H9 (cell line): ENCODE results near the gene PIAS3. TPM values are rescaled to one million over a fixed set of nuclear protein-coding genes. Genes with fewer than 3 reads are reported as not detected.

Experiments used
- DNase-seq: peaks from one replicate; pipeline ENCODE4 v3.0.0-alpha.2; 2017
- H2AFZ ChIP-seq: one replicate; pipeline ENCODE4 v1.6.1; 2013; ENCODE audit warnings: mild to moderate bottlenecking, low read length, control low read depth, moderate library complexity
- H2AK5ac ChIP-seq: 2 replicates; pipeline ENCODE4 v1.6.1; 2013; ENCODE audit warnings: low read length, control low read depth, mixed read lengths; ENCODE audit not compliant: insufficient read length
- H2BK120ac ChIP-seq: one replicate; pipeline ENCODE4 v1.6.1; 2013; ENCODE audit warnings: low read depth, mild to moderate bottlenecking, low read length, control low read depth, inconsistent platforms; ENCODE audit not compliant: poor library complexity, severe bottlenecking
- H2BK12ac ChIP-seq: 2 replicates; pipeline ENCODE4 v1.6.1; 2013; ENCODE audit warnings: low read length, control low read depth, mixed read lengths, low read depth; ENCODE audit not compliant: insufficient read length
- H2BK15ac ChIP-seq: 2 replicates; pipeline ENCODE4 v1.6.1; 2013; ENCODE audit warnings: low read depth, low read length, control low read depth
- H2BK20ac ChIP-seq: one replicate; pipeline ENCODE4 v1.6.1; 2013; ENCODE audit warnings: low read depth, mild to moderate bottlenecking, low read length, control low read depth, inconsistent platforms; ENCODE audit not compliant: poor library complexity, severe bottlenecking
- H2BK5ac ChIP-seq: 2 replicates; pipeline ENCODE4 v1.6.1; 2013; ENCODE audit warnings: low read length, control low read depth, mixed read lengths; ENCODE audit not compliant: insufficient read length
- H3K14ac ChIP-seq: 2 replicates; pipeline ENCODE4 v1.6.1; 2013; ENCODE audit warnings: low read length, control low read depth; ENCODE audit not compliant: insufficient read depth
- H3K18ac ChIP-seq: 2 replicates; pipeline ENCODE4 v1.6.1; 2013; ENCODE audit warnings: low read depth, mild to moderate bottlenecking, mixed read lengths, low read length, control low read depth; ENCODE audit not compliant: insufficient read length
- H3K23ac ChIP-seq: 2 replicates; pipeline ENCODE4 v1.6.1; 2013; ENCODE audit warnings: low read length, control low read depth, mixed read lengths, low read depth; ENCODE audit not compliant: insufficient read length
- H3K23me2 ChIP-seq: 2 replicates; pipeline ENCODE4 v1.6.1; 2013; ENCODE audit warnings: low read depth, mild to moderate bottlenecking, mixed read lengths, low read length, control low read depth; ENCODE audit not compliant: insufficient read length, poor library complexity, severe bottlenecking
- H3K27ac ChIP-seq: 2 replicates; pipeline ENCODE4 v1.5.1; 2013; ENCODE audit warnings: low read length, control low read depth, mixed read lengths, low read depth; ENCODE audit not compliant: insufficient read length
- H3K27me3 ChIP-seq: 2 replicates; pipeline ENCODE4 v1.6.1; 2013; ENCODE audit warnings: low read length, control low read depth, inconsistent platforms; ENCODE audit not compliant: insufficient read depth
- H3K4ac ChIP-seq: 2 replicates; pipeline ENCODE4 v1.6.1; 2013; ENCODE audit warnings: low read depth, mild to moderate bottlenecking, control low read depth, inconsistent platforms, low read length, moderate library complexity
- H3K4me1 ChIP-seq: 2 replicates; pipeline ENCODE4 v1.6.1; 2013; ENCODE audit warnings: low read length, control low read depth, inconsistent platforms; ENCODE audit not compliant: insufficient read depth
- H3K4me2 ChIP-seq: 2 replicates; pipeline ENCODE4 v1.6.1; 2013; ENCODE audit warnings: low read length, control low read depth, mixed read lengths; ENCODE audit not compliant: insufficient read length, insufficient read depth
- H3K56ac ChIP-seq: 2 replicates; pipeline ENCODE4 v1.6.1; 2013; ENCODE audit warnings: low read depth, mild to moderate bottlenecking, mixed read lengths, low read length, control low read depth; ENCODE audit not compliant: insufficient read length
- H3K79me1 ChIP-seq: 2 replicates; pipeline ENCODE4 v1.6.1; 2013; ENCODE audit warnings: low read depth, mild to moderate bottlenecking, moderate library complexity, low read length, control low read depth, inconsistent platforms; ENCODE audit not compliant: insufficient read depth, poor library complexity, severe bottlenecking
- H3K79me2 ChIP-seq: 2 replicates; pipeline ENCODE4 v1.6.1; 2013; ENCODE audit warnings: low read length, control low read depth, inconsistent platforms; ENCODE audit not compliant: insufficient read depth
- H3K9ac ChIP-seq: 2 replicates; pipeline ENCODE4 v1.6.1; 2013; ENCODE audit warnings: low read length, control low read depth, mixed read lengths; ENCODE audit not compliant: insufficient read length; ENCODE audit errors: extremely low read depth
- H3K9me3 ChIP-seq: one replicate; pipeline ENCODE4 v1.6.1; 2013; ENCODE audit warnings: low read depth, low read length, inconsistent platforms; ENCODE audit not compliant: control insufficient read depth
- H3T11ph ChIP-seq: one replicate; pipeline ENCODE4 v1.6.1; 2013; ENCODE audit warnings: mild to moderate bottlenecking, low read length, control low read depth, inconsistent platforms
- H4K20me1 ChIP-seq: one replicate; pipeline ENCODE4 v1.6.1; 2013; ENCODE audit not compliant: control insufficient read depth, insufficient read length, insufficient read depth
- H4K5ac ChIP-seq: 2 replicates; pipeline ENCODE4 v1.6.1; 2013; ENCODE audit warnings: low read depth, mild to moderate bottlenecking, mixed read lengths, low read length, control low read depth; ENCODE audit not compliant: insufficient read length
- H4K8ac ChIP-seq: replicated peaks from 2 replicates; pipeline ENCODE4 v1.6.1; 2013; ENCODE audit warnings: low read length, control low read depth, mixed read lengths, low read depth; ENCODE audit not compliant: insufficient read length
- H4K91ac ChIP-seq: 2 replicates; pipeline ENCODE4 v1.6.1; 2013; ENCODE audit warnings: low read depth, mild to moderate bottlenecking, moderate library complexity, mixed read lengths, low read length, control low read depth; ENCODE audit not compliant: insufficient read length
- H3K27ac Mint-ChIP-seq, 3 experiments: 2 replicates in 2 of 3; 3 replicates in 1 of 3; pipeline ENCODE4 v1.8.0; 2020 to 2021; ENCODE audit warnings: mixed read lengths in 3 of 3, mild to moderate bottlenecking in 1 of 3, moderate library complexity in 1 of 3
- H3K27me3 Mint-ChIP-seq: 2 replicates; pipeline ENCODE4 v1.8.0; 2021; ENCODE audit warnings: low read depth, mild to moderate bottlenecking, moderate library complexity, mixed read lengths
- H3K36me3 Mint-ChIP-seq, 3 experiments: 2 replicates in 2 of 3; 3 replicates in 1 of 3; pipeline ENCODE4 v1.8.0; 2020 to 2021; ENCODE audit warnings: low read depth in 3 of 3, mixed read lengths in 3 of 3; ENCODE audit not compliant: insufficient read depth in 1 of 3
- H3K4me1 Mint-ChIP-seq, 2 experiments: 2 replicates each; pipeline ENCODE4 v1.8.0; 2020; ENCODE audit warnings: mixed read lengths in 2 of 2
- H3K4me3 Mint-ChIP-seq, 2 experiments: 2 replicates in 1 of 2; 3 replicates in 1 of 2; pipeline ENCODE4 v1.8.0; 2020 to 2021; ENCODE audit warnings: mild to moderate bottlenecking in 2 of 2, mixed read lengths in 2 of 2, moderate library complexity in 1 of 2
- H3K9me3 Mint-ChIP-seq, 2 experiments: 2 replicates in 1 of 2; 3 replicates in 1 of 2; pipeline ENCODE4 v1.8.0; 2020; ENCODE audit warnings: mild to moderate bottlenecking in 2 of 2, mixed read lengths in 2 of 2, moderate library complexity in 1 of 2
- whole genome bisulfite sequencing: extraction: QIAGEN DNeasy Blood & Tissue Kit; methylation state at CpG from one replicate; pipeline ENCODE4 v1.1.7; 2013; ENCODE audit warnings: missing lambda C conversion rate, low lambda C conversion rate, mixed read lengths; ENCODE audit not compliant: insufficient read length; ENCODE audit errors: extremely low coverage; 5-methylcytosine and 5-hydroxymethylcytosine counted together
- total RNA-seq: library from RNA; stranded (reverse); gene quantifications from 2 replicates; pipeline ENCODE4 v1.2.1, GENCODE V29; 2021
- TF ChIP-seq, protein P1 (sequence below): fragments of 200-600 bp; sonication (generic); conservative IDR thresholded peaks from 3 replicates; pipeline ENCODE4 v1.8.0; 2021; ENCODE audit warnings: antibody characterized with exemption, mild to moderate bottlenecking

PIAS3 gene
- total RNA-seq, 1 experiment from 2014 or later, result 33.9 TPM

DNA sequence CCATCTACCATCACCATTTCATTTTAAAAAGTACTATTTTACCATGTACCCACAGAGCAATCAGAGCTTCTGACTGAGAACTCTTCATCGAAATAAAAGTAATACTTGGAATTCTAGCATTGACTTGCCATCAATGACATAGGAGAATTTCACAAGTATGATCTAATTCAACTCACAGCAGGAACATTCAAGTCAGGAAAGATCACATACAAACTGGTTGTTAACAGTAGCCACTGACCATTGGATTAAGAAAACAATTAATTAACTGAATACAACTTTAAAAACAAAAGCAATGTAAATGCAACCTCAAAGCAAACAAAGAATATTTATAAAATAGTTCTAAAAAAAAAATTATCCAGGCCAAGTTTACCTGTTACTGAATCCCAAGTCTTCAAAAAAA is 53.8 kb downstream of the PIAS3 start:
- no peak overlapping the region for H2BK5ac ChIP-seq
- no peak overlapping the region for H3T11ph ChIP-seq
- no peak overlapping the region for H4K5ac ChIP-seq
- H3K9me3 Mint-ChIP-seq, result no peaks in the 10 kb centered on the region
- no peak overlapping the region for H2AK5ac ChIP-seq
- no peak overlapping the region for H3K18ac ChIP-seq
- no peak overlapping the region for H3K56ac ChIP-seq
- H3K4me1 Mint-ChIP-seq, result peaks cover 20 to 24% of the 10 kb centered on the region in 2 experiments
- no peaks in the 10 kb centered on the region for H3K27me3 ChIP-seq
- no peak overlapping the region for H3K4ac ChIP-seq
- H2BK120ac ChIP-seq, result no peak overlapping the region
- H3K27ac ChIP-seq, result no peak overlapping the region
- H3K4me3 Mint-ChIP-seq, result no peak overlapping the region
- DNase-seq, result no peak
- peaks cover 0 to 3% (median 1%) of the 10 kb centered on the region in 3 experiments; a peak in 3 of 7 replicates for H3K36me3 Mint-ChIP-seq
- no peak overlapping the region for H3K27ac Mint-ChIP-seq
- H3K4me2 ChIP-seq, result no peak overlapping the region
- H4K20me1 ChIP-seq, result no peaks in the 10 kb centered on the region
- no peak overlapping the region for H3K14ac ChIP-seq
- no peaks in the 10 kb centered on the region for H3K9me3 ChIP-seq
- H3K23ac ChIP-seq, result no peak overlapping the region
- H3K79me2 ChIP-seq, result no peaks in the 10 kb centered on the region; the same call in 1 of the 2 replicates
- H2BK12ac ChIP-seq, result no peak overlapping the region
- H4K8ac ChIP-seq, result no peak overlapping the region
- H2BK20ac ChIP-seq, result no peak overlapping the region
- H3K23me2 ChIP-seq, result no peaks in the 10 kb centered on the region
- H3K4me1 ChIP-seq, result no peaks in the 10 kb centered on the region
- TF ChIP-seq, protein P1, sequence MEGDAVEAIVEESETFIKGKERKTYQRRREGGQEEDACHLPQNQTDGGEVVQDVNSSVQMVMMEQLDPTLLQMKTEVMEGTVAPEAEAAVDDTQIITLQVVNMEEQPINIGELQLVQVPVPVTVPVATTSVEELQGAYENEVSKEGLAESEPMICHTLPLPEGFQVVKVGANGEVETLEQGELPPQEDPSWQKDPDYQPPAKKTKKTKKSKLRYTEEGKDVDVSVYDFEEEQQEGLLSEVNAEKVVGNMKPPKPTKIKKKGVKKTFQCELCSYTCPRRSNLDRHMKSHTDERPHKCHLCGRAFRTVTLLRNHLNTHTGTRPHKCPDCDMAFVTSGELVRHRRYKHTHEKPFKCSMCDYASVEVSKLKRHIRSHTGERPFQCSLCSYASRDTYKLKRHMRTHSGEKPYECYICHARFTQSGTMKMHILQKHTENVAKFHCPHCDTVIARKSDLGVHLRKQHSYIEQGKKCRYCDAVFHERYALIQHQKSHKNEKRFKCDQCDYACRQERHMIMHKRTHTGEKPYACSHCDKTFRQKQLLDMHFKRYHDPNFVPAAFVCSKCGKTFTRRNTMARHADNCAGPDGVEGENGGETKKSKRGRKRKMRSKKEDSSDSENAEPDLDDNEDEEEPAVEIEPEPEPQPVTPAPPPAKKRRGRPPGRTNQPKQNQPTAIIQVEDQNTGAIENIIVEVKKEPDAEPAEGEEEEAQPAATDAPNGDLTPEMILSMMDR, result no peak
- H3K9ac ChIP-seq, result no peak overlapping the region
- H2AFZ ChIP-seq, result no peak overlapping the region
- no peaks in the 10 kb centered on the region for H3K27me3 Mint-ChIP-seq
- H2BK15ac ChIP-seq, result no peak overlapping the region
- peaks cover 2% of the 10 kb centered on the region for H3K79me1 ChIP-seq
- WGBS, result no CpG with 5 or more reads among the region's 1 CpG
- H4K91ac ChIP-seq, result no peak overlapping the region
